ENCODE data around the gene CAMK2D.

DNA sequence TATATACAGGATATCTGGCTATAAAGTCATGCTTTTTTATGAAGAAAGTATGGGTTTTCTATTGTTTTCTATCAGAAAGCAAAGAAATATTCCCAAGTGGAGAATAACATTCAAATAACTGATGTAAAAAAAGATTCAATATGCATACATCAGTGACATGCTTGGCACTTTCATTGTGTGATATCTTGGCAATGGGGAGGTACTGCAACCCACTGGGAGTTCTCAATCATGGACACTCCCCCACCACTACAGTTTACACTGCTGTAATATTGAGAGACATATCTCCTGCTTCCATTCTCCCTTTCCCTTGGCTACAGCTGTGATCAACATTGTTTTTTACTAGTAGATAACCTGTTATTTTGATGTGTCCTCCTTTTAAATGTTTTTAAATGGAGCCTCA, 257.8 kb downstream of the CAMK2D start:
- TF ChIP-seq TAF1 (IDR thresholded peaks at IDR 0.05; ENCODE audit: borderline replicate concordance, insufficient read depth, low read length) (no peak), SIN3A (IDR thresholded peaks at IDR 0.05; ENCODE audit: borderline replicate concordance, insufficient read depth, low read length) (no peak)
- TF ChIP-seq, protein P1, sequence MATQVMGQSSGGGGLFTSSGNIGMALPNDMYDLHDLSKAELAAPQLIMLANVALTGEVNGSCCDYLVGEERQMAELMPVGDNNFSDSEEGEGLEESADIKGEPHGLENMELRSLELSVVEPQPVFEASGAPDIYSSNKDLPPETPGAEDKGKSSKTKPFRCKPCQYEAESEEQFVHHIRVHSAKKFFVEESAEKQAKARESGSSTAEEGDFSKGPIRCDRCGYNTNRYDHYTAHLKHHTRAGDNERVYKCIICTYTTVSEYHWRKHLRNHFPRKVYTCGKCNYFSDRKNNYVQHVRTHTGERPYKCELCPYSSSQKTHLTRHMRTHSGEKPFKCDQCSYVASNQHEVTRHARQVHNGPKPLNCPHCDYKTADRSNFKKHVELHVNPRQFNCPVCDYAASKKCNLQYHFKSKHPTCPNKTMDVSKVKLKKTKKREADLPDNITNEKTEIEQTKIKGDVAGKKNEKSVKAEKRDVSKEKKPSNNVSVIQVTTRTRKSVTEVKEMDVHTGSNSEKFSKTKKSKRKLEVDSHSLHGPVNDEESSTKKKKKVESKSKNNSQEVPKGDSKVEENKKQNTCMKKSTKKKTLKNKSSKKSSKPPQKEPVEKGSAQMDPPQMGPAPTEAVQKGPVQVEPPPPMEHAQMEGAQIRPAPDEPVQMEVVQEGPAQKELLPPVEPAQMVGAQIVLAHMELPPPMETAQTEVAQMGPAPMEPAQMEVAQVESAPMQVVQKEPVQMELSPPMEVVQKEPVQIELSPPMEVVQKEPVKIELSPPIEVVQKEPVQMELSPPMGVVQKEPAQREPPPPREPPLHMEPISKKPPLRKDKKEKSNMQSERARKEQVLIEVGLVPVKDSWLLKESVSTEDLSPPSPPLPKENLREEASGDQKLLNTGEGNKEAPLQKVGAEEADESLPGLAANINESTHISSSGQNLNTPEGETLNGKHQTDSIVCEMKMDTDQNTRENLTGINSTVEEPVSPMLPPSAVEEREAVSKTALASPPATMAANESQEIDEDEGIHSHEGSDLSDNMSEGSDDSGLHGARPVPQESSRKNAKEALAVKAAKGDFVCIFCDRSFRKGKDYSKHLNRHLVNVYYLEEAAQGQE (IDR thresholded peaks at IDR 0.05; ENCODE audit: insufficient read depth in 1 of 2, low read depth in 2 of 2, low read length in 2 of 2) = no peak

Measured in PFSK-1 (cell line).